H1 (cell line): ENCODE measurements around the gene CIT. TPM values are rescaled to one million over a fixed set of nuclear protein-coding genes. Genes with fewer than 3 reads are reported as not detected.

Experiments used
- TBP ChIP-seq: IDR thresholded peaks from 2 replicates; pipeline ENCODE4 v1.6.1; 2011; ENCODE audit warnings: low read depth, low read length, improper control_type of control experiment
- YY1 ChIP-seq: IDR thresholded peaks from 2 replicates; pipeline ENCODE4 v1.6.1; 2011; ENCODE audit warnings: low read depth, mild to moderate bottlenecking, low read length
- polyA plus RNA-seq, 7 experiments: library from polyadenylated mRNA; depleted of rRNA in 3 of 7; stranded (reverse) in 5 of 7; unstranded in 2 of 7; fragments of >200 nt in 5 of 7; fragments of 200-250 nt in 2 of 7; gene quantifications; 1 replicate in 5 of 7; 2 replicates in 1 of 7; 4 replicates in 1 of 7; pipeline versions ENCODE4 v1.2.1 to v1.2.3, GENCODE V29; 2011 to 2013; ENCODE audit warnings: missing spikeins in 2 of 7, mixed read lengths in 2 of 7
- total RNA-seq: library from RNA; stranded (reverse); fragmentation: NEBNext Ultra II Directional; extraction: Animal tissue kit (Norgen Biotek cat#: 25700); gene quantifications from 2 replicates; pipeline ENCODE4 v1.2.1, GENCODE V29; 2021
- TF ChIP-seq, protein P1 (sequence below): IDR thresholded peaks from 2 replicates; pipeline ENCODE4 v1.6.1; 2012; ENCODE audit warnings: low read length, inconsistent platforms
- TF ChIP-seq, protein P2 (sequence below), 3 experiments: IDR thresholded peaks; 1 replicate in 2 of 3; 2 replicates in 1 of 3; pipeline versions ENCODE4 v1.5.1 to v1.6.1; 2011; ENCODE audit warnings: low read length in 3 of 3, mild to moderate bottlenecking in 3 of 3, inconsistent platforms in 2 of 3, low read depth in 1 of 3, moderate library complexity in 1 of 3; ENCODE audit not compliant: insufficient read depth in 1 of 3; ENCODE audit errors: control extremely low read depth in 1 of 3

Gene CIT
- total and polyA plus RNA-seq, 2 of the 8 experiments (the other 6 are each of a cell fraction or from before 2014, with no cell fraction given), result 17.1 to 60.9 TPM

DNA sequence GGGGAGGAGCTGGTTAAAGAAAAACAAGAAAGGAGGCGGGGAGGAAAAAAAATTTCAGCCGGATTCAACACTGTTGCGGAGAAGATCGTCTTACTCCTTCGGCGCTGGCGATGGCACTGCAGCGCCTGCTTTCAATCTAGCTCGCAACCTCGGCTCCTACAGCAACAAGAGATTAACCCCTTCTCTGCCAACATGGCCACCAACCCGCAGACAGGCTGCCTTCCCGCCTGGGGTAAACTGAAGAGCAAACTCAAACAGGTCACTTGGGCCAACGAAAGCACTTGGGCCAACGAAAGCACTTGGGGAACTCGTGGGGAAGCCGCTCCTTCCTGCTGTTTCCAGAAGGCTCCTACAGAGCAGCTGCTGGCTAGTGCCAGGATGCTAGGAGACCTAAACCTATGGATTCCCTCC lies 73.7 kb downstream of the CIT start (continued):
- TF ChIP-seq, protein P1, sequence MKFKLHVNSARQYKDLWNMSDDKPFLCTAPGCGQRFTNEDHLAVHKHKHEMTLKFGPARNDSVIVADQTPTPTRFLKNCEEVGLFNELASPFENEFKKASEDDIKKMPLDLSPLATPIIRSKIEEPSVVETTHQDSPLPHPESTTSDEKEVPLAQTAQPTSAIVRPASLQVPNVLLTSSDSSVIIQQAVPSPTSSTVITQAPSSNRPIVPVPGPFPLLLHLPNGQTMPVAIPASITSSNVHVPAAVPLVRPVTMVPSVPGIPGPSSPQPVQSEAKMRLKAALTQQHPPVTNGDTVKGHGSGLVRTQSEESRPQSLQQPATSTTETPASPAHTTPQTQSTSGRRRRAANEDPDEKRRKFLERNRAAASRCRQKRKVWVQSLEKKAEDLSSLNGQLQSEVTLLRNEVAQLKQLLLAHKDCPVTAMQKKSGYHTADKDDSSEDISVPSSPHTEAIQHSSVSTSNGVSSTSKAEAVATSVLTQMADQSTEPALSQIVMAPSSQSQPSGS, result no peak
- TF ChIP-seq YY1, result peak; percentile 99
- TF ChIP-seq, protein P2, sequence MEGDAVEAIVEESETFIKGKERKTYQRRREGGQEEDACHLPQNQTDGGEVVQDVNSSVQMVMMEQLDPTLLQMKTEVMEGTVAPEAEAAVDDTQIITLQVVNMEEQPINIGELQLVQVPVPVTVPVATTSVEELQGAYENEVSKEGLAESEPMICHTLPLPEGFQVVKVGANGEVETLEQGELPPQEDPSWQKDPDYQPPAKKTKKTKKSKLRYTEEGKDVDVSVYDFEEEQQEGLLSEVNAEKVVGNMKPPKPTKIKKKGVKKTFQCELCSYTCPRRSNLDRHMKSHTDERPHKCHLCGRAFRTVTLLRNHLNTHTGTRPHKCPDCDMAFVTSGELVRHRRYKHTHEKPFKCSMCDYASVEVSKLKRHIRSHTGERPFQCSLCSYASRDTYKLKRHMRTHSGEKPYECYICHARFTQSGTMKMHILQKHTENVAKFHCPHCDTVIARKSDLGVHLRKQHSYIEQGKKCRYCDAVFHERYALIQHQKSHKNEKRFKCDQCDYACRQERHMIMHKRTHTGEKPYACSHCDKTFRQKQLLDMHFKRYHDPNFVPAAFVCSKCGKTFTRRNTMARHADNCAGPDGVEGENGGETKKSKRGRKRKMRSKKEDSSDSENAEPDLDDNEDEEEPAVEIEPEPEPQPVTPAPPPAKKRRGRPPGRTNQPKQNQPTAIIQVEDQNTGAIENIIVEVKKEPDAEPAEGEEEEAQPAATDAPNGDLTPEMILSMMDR (IDR thresholded peaks at IDR 0.05; ENCODE audit: control extremely low read depth in 1 of 3, insufficient read depth in 1 of 3, low read depth in 1 of 3, low read length in 3 of 3), result peak in 2 of 3 experiments; percentile 4 to 10; a peak in 1 of 4 replicates
- TF ChIP-seq TBP, result no peak
- TF ChIP-seq, all 59 proteins: peak for 7
